Activated gamma-delta T cell (primary cell): ENCODE measurements around the gene NUDC.
A peak's percentile ranks its signal among the peaks of the same experiment; 100 is the strongest.
"Not testable (repeated sequence)": the region's sequence is repeated elsewhere in the genome, so short reads cannot be mapped to it uniquely, and the experiment has no call there.

Experiments used
- DNase-seq: peaks from one replicate; lab custom pipeline; 2025; lab: John Stamatoyannopoulos, UW
- total RNA-seq, 2 donors: gene quantifications; one replicate each; lab custom pipeline; 2026; lab: John Stamatoyannopoulos, UW

The NUDC gene
- total RNA-seq: 48.5 to 55.8 reads per million in 2 donors

GRCh38 chr1:26921540-26922430, at the start of gene NUDC:
TSS of gene NUDC (plus strand) at chr1:26921743. CDS start at chr1:26921849, 106 bp downstream.
- peak; percentile 90 for DNase-seq

- DNase-seq: not testable (repeated sequence)
These were observed 48.4 kb upstream of the NUDC start for GRCh38 chr1:26873097-26873496.

GRCh38 chr1:26874896-26875295, 46.6 kb upstream of the NUDC start:
- DNase-seq: no peak

GRCh38 chr1:26877326-26877725, 44.2 kb upstream of the NUDC start:
- DNase-seq: no peak

- DNase-seq: no peak
These were observed 41.8 kb upstream of the NUDC start for GRCh38 chr1:26879793-26880192.

GRCh38 chr1:26881611-26882010, 39.9 kb upstream of the NUDC start:
- DNase-seq: not testable (repeated sequence)

GRCh38 chr1:26882696-26883463, 38.7 kb upstream of the NUDC start:
- DNase-seq: no peak

- no peak for DNase-seq
These were observed 34.4 kb upstream of the NUDC start for GRCh38 chr1:26887125-26887524.

- DNase-seq: no peak
These were observed 33.3 kb upstream of the NUDC start for GRCh38 chr1:26888231-26888630.

GRCh38 chr1:26889551-26890466, 31.7 kb upstream of the NUDC start, which contains the start of gene GPN2:
TSS of gene GPN2 (minus strand) at chr1:26890283. CDS start at chr1:26890096, 187 bp downstream.
- peak; percentile 57 for DNase-seq

GRCh38 chr1:26890467-26890796, 31.1 kb upstream of the NUDC start:
- DNase-seq: no peak

- no peak for DNase-seq
These were observed 27.3 kb upstream of the NUDC start for GRCh38 chr1:26894263-26894662.

GRCh38 chr1:26897351-26897750, 24.2 kb upstream of the NUDC start:
- no peak for DNase-seq

GRCh38 chr1:26900001-26900814, 21.3 kb upstream of the NUDC start, which contains the start of gene GPATCH3:
TSS of gene GPATCH3 (minus strand) at chr1:26900467. CDS start at chr1:26900442, 25 bp downstream.
- DNase-seq: peak; percentile 49

- no peak for DNase-seq
These were observed 20.6 kb upstream of the NUDC start for GRCh38 chr1:26900815-26901511.

GRCh38 chr1:26907071-26907917, 14.2 kb upstream of the NUDC start:
- DNase-seq: no peak

- DNase-seq: no peak
These were observed 11.6 kb upstream of the NUDC start for GRCh38 chr1:26909951-26910342.

GRCh38 chr1:26910343-26911160, 11.0 kb upstream of the NUDC start:
- no peak for DNase-seq
